ENCODE measurements around the gene RTN4IP1.
A peak's percentile ranks its signal among the peaks of the same experiment; 100 is the strongest.
"Not testable (repeated sequence)": the region's sequence is repeated elsewhere in the genome, so short reads cannot be mapped to it uniquely, and the experiment has no call there.

The RTN4IP1 gene

GRCh38 chr6:106574741-106575458 is 54.4 kb downstream of the RTN4IP1 start:
- peak; percentile 79 for DNase-seq

DNA sequence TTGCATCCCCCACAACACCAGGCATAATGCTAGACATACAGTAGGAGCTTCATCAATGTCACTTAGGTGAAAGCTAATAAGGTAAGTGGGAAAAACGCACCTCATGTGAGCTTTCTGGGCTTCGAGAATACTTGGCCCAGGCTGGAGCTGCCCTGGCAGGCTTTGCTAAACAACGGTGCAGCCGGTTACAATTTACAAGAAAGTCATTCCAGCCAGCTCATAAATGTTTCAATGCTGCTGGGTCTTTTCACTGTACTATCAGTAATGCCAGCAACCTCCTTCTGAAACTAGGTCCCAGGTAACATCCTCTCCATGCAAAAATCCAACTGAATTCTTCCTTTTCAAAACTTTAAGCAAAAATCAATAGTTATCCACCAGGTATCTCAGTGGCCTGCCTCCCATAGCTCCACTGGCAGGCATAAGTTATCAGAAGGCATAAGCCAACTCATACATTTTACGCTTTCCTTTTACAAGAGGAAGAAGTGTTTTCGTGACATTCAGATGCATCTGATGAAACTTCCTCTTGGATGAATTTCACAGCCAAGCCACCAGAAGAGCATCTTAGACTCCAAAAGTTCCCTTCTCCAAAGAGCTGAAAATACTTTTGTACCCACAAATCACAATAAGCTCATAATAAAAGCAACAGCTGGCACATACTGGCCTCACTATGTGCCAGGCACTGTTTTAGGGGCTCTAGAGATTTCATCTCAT is 56.3 kb downstream of the RTN4IP1 start:
- no peak for DNase-seq

GRCh38 chr6:106572436-106572835 is 56.9 kb downstream of the RTN4IP1 start:
- DNase-seq: no peak

GRCh38 chr6:106569428-106569827 is 59.9 kb downstream of the RTN4IP1 start:
- peak; percentile 28 for DNase-seq

GRCh38 chr6:106568530-106568929 is 60.8 kb downstream of the RTN4IP1 start:
- DNase-seq: peak; percentile 41

DNA sequence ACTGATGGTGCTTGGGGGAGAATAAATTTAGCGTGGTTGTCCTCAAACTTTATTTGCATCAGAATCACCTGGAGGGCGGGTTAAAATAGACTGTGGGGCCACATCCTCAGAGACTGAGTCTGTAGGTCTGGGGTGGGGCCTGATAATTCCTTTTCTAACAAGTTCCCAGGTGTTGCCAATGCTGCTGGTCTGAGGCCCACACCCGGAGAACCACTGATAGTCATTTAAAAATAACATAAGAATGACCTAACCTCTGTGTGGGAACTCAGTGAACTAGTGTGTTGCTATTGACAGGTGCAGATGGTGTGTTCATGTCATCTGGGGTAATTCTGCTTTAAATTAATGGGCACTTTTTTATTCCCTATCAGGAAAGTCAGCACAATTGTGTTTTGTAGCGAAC is 64.8 kb downstream of the RTN4IP1 start:
- DNase-seq: no peak

- DNase-seq: no peak
Observed at GRCh38 chr6:106563614-106564013, 65.7 kb downstream of the RTN4IP1 start.

DNA sequence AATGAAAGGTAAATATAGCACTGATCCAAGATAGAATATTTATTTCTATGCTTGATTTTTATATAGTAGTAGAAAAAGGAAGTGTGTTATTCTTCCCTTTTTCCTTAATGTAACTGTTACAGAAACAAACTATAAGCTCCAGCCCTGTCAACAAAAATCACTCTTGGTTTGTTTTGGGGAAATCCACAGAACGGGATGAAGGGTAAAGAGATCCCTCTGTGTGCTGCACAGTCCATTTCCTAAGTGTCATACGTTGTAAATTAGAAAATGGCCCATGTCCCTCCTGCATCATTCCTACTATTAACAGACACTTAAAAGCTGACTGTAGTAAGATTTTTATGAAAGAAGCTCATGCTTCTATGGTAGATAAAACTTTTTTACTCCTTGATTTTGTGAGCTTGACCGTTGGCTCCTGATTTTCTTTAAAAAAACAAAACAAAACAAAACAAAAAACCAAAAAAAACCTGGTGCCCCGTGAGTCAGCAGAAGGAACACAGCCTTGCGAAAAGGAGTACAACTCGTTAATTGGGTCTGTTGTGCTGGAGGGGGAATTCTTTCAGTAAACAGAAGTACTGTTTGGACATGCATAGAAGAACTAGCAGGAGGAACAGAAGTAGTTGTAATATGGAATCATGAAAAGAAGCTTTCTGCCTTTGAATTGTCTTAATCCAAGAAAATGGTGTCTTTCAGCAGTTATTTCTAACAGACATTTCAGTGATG is 67.5 kb downstream of the RTN4IP1 start:
- no peak for DNase-seq

GRCh38 chr6:106560996-106561685 is 68.2 kb downstream of the RTN4IP1 start:
- peak; percentile 60 for DNase-seq

DNA sequence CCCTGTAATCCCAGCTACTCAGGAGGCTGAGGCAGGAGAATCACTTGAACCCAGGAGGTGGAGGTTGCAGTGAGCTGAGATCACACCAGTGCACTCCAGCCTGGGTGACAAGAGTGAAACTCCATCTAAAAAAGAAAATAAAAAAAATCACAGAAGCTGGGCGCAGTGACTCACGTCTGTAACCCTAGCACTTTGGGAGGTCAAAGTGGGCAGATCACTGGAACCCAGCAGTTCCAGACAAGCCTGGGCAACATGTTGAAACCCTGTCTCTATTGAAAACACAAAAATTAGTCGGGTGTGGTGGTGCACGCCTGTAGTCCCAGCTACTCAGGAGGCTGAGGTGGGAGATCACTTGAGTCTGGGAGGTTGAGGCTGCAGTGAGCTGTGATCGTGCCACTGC is 69.6 kb downstream of the RTN4IP1 start:
- DNase-seq: not testable (repeated sequence)

- DNase-seq: no peak
Observed at GRCh38 chr6:106558364-106558763, 70.9 kb downstream of the RTN4IP1 start.

- DNase-seq: peak; percentile 18
Observed at GRCh38 chr6:106557837-106558236, 71.5 kb downstream of the RTN4IP1 start.

- DNase-seq: peak; percentile 25
Observed at GRCh38 chr6:106556368-106556960, 72.8 kb downstream of the RTN4IP1 start.

- DNase-seq: no peak
Observed at GRCh38 chr6:106555767-106556166, 73.5 kb downstream of the RTN4IP1 start.

DNA sequence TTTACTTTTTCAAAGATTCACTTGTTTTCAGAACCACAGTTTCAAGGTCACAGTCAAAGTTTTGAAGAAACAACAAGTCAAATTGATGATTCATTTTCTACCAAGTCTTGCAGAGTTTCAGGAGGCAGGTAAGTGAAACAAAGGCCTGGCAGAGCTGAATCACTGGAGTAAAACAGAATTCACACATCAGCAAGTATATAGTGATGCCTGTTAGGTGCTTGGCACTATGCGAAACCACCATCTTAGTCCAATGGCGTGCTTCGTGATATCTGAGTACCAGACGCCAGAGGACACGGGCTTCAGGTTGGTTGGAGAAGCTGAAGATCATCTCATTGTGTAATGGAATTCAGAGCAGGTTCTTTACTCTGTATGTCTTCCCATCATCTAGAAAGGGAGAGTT is 75.9 kb downstream of the RTN4IP1 start:
- no peak for DNase-seq

DNA sequence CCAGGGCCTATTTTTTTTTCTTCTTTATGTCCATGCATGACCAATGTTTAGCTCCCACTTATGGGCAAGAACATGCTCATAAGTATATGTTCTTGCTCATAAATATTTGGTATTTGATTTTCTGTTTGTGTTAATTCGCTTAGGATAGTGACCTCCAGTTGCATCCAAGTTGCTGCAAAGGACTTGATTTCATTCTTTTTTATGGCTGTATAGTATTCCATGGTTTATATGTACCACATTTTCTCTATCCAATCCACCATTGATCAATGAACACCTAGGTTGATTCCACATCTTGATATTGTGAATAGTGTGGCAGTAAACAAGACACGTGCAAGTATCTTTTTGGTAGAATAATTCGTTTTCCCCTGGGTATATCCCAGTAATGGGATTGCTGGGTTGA is 78.1 kb downstream of the RTN4IP1 start:
- DNase-seq: no peak

- no peak for DNase-seq
Observed at GRCh38 chr6:106549521-106549920, 79.8 kb downstream of the RTN4IP1 start.

DNA sequence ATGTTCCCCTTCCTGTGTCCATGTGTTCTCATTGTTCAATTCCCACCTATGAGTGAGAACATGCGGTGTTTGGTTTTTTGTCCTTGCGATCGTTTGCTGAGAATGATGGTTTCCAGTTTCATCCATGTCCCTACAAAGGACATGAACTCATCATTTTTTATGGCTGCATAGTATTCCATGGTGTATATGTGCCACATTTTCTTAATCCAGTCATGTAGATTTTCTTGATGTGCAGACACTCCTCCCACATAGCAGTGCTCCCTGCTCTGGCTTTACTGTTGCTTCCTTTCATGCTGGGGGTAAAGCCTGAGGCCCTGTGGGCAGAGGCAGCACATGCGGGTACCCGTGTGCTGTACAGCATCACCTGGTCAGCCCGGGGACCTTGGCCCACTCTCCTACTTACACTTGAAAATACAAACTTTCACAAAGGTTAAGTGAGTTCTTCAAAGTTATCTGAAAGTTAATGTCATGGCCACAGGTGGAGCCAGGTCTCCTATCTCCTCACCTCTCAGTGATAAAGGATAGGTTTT is 80.3 kb downstream of the RTN4IP1 start:
- DNase-seq: not testable (repeated sequence)

DNA sequence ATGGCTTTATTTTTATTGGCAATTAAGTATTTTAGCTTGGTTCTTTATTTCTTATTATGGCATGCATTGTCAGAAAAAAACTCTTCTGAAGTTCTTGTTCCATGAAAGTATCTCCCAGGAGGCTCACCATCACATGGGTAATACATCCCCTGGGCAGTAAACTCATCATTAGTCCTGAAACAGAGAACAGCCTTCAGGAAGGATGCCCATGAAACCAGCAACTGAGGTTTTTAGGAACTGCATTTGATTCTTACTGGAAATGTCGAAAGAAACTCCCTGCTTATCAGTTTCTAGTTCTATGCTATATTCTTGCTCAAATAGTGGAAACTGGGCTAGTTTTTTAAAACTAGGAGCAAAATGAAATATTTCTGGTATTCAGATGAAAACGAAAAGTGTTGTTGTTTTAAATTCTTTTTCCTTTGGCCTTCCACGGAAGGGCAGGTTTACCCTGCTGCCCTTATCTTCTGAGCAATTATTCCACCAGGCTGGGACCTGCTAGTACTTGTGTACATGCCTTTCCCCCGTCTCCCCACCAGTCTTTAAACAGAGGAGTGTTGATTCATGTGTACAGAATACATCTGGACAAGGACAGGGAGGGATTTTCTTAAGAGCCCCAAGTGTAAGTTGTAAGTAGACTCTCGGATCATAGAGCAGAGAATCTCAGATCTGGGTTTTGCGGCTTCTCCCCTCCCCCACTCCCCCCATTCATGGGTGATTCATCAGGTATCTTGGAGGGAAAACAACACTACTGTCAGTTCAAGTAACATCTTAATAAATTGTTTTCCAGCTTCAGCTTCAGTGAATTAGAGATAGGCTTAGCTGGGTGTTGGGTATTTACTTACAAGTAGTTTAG is 81.5 kb downstream of the RTN4IP1 start:
- DNase-seq: peak; percentile 48

GRCh38 chr6:106546691-106547414 is 82.4 kb downstream of the RTN4IP1 start:
- peak; percentile 77 for DNase-seq

- no peak for DNase-seq
Observed at GRCh38 chr6:106546261-106546690, 83.0 kb downstream of the RTN4IP1 start.
